Stimulated activated CD8-positive, alpha-beta memory T cell treated with anti-CD3 and anti-CD28 coated beads, Interleukin-15, amount 100 ng/mL, for 4 hours (primary cell): Measurements from ENCODE around the gene MACO1.
"Not testable (repeated sequence)": the region's sequence is repeated elsewhere in the genome, so short reads cannot be mapped to it uniquely, and the experiment has no call there.

Source experiments
- DNase-seq, 2 donors: peaks; one replicate each; pipeline ENCODE4 v3.0.0-alpha.2; 2020; ENCODE audit warnings: low read depth in 2 of 2

The MACO1 gene

DNA sequence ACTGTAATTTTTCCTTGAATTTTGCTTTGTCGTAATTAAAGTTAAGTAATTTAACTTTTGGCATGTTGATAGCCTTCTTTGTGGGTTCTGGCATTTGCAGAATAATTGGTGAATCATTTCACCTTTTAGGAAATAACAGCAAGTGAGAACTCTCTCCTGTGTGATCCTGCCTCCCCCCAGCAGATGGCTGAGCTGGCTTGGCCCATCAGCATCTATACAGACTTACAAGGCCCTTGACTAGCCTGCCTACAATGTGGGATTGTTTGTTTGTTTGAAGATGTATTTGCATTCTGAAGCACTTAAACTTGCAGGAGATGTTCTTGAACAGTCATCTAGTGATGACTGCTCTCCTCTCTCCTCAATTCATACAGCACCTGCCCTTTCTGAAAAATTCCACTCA is 55.9 kb downstream of the MACO1 start:
- DNase-seq: no peak

DNA sequence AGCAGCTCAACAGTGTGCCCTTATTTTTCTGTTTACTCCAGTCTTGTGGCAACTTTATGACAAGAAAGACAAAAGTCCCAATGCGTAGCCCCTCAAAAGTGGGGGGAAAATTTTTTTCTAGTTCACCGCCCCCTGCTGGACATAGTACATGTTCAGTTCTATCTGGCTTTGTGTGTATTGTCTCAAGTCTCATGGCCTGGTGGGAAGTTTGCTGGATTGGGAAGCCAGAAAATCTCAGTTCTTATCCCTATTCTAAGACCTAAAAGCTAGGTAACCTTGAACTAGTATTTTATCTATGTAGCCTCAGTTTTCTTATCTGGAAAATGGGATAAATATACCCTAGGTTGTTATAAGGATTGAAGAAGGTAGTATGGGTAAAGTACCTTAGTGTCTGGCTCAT is 56.9 kb downstream of the MACO1 start:
- DNase-seq: no peak

GRCh38 chr1:25492323-25492722 is 61.6 kb downstream of the MACO1 start:
- DNase-seq: no peak

- DNase-seq: no peak
These were observed 64.3 kb downstream of the MACO1 start for GRCh38 chr1:25494952-25495351.

GRCh38 chr1:25500694-25501093 is 70.0 kb downstream of the MACO1 start:
- no peak for DNase-seq

DNA sequence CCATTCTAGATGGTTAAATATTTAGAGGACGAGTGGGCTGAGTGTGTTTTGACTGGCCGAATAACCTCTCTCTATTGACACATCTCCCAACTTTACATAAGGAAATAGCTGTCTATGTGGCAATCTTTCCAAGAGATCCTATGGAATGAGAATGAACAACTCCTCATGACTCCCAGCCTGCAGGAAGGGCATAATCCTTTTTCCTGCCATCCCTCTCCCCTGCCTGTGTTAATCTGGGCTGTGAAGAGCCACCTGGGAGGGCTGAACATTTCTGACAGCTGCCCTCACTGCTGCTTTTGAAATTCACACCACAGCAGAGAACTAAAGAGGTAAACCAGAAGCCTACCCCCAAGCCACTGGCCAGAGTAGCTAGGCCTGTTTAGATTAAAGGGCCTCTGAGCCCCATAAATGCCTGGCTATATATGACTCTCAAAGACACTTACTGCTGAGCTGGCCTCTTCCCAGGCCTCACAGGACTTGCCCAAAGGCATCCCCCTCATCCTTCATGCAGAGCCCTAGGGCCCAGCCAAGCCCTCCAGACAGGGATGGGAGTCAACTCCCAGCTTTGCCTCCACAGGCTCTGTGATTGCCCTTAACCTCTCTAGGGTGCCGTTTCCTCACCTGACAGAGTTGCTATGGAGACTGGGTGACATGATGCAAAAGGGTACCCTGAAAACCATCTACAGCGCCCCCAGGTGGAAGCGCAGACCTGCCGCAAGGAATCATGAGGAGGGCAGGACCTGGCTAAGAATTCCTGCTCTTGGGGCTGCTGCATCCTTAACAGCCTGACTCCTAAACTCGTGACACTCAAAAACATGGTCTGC is 70.8 kb downstream of the MACO1 start:
- no peak for DNase-seq

DNA sequence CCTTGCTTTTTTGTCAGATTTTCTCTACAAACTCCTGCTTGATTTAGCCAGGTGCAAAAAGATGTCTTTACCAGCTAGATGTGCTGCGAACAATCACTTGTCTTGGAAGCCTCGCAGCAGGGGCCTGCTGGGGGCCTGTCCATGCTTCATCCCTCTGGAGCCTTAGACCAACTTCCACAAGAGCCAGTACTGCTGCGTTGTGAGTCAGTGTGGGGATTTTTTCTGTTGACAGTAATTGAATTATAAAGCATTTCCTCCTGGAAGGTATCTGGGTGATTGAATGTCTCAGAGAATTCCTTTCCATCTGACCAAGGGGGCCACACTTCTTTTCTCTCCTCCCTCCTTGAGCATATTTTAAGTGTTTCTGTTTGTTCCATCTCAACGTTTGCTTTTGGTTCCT is 72.3 kb downstream of the MACO1 start:
- DNase-seq: no peak

DNA sequence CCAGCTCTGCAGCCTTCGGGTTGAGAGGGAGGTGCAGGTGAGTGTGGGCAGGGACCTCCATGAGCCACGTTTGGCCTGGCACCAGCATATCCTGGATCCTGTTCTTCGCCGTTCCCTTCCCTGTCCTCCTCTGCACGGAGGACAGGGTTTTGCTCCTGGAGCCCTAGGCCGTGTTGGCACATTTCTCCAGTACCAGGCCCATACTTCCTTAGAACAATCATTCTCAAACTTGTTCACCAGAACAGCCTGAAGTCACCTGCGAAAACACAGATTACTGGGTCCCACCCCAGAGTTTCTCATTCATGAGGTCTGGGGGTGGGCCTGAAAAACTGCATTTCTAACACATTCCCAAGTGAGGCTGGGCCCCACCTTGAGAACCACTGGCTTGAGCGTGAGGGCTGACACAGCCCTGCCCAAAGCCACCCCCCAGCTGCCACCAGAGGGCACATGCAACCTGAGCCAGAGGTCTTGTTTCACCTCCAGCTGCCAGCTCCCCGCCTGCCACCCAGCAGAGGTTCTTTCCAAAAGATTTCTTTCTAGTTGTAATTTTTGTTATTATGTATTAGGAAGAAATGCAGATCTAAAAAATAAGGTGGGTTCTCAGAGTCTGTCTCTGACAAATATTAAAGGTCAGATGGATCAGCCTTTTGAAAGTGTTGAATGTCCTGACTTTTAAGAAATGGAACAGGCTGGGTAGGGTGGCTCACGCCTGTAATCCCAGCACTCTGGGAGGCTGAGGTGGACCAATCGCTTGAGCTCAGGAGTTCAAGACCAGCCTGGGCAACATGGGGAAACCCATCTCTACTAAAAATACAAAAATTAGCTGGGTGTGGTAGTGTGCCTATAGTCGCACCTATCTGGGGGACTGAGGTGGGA is 73.1 kb downstream of the MACO1 start:
- DNase-seq: peak; percentile 27 to 34

DNA sequence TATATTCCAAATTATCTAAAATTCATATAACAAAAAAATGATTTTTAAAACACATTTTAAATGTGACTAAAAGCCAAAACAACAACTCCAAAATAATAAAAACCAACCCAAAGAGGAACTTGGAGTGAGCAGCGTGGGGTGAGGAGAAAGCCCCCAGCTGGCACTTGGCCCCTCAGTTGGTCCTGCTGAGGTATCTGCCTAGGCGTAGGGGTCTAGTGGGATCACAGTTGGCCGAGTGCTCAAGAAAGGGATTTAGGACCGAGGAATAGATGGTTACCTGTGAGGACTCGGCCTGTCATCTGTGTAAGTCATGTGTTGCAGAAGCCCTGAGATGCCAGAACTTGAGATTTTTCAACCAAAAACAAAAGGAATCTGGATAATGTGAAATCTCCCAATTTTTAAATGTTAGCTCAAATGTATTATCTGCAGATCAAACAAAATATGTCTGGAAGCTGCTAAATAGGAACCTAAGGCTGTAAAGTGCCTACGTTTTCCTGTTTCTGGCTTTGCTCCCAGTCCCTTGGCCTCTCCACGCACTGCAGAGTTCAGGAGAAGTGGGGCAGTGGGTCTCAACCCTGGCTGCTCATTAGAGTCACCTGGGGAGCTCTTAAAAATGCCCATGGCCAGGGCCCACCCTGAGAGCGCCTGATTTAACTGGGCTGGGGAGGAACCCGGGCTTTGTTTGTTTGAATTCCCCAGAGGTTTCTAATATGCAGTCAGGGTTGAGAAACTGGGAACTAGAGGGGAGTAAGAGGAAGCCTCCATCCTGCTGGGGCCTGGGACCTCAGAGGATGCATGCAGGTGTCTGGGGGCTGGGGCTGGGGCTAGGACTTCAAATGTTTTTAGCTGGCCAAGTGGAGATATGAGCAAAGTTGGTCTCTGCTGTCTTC is 74.3 kb downstream of the MACO1 start:
- DNase-seq: no peak

GRCh38 chr1:25505656-25506385 is 75.1 kb downstream of the MACO1 start:
- DNase-seq: no peak

DNA sequence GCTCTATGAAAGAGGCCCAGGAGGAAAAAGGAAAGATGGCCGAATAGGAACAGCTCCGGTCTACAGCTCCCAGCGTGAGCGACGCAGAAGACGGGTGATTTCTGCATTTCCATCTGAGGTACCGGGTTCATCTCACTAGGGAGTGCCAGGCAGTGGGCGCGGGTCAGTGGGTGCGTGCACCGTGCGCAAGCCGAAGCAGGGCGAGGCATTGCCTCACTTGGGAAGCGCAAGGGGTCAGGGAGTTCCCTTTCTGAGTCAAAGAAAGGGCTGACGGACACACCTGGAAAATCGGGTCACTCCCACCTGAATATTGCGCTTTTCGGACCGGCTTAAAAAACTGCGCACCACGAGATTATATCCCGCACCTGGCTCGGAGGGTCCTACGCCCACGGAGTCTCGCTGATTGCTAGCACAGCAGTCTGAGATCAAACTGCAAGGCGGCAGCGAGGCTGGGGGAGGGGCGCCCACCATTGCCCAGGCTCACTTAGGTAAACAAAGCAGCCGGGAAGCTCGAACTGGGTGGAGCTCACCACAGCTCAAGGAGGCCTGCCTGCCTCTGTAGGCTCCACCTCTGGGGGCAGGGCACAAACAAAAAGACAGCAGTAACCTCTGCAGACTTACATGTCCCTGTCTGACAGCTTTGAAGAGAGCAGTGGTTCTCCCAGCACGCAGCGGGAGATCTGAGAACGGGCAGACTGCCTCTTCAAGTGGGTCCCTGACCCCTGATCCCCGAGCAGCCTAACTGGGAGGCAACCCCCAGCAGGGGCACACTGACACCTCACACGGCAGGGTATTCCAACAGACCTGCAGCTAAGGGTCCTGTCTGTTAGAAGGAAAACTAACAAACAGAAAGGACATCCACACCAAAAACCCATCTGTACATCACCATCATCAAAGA is 76.1 kb downstream of the MACO1 start:
- not testable (repeated sequence) for DNase-seq

- no peak for DNase-seq
These were observed 83.0 kb downstream of the MACO1 start for GRCh38 chr1:25513666-25514065.

DNA sequence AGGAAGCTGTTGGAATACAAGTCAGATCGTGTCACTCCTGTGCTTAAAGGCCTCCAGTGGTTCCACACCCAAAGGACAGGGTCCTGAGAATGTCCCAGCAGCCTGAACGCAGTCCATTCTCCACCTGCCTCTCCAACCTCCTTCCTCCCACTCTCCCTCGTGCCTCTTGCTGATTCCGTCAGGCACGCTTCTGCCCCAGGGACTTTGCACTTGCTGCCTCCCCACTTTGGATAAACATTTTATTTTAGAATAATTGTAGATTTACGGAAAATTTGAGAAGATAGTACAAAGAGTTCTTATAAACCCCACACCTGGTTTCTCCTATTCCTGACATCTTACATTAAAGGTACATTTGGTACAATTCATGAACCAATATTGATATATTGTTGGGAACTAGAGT is 84.3 kb downstream of the MACO1 start:
- DNase-seq: no peak

GRCh38 chr1:25516686-25517085 is 86.0 kb downstream of the MACO1 start:
- DNase-seq: no peak

- no peak for DNase-seq
These were observed 87.0 kb downstream of the MACO1 start for GRCh38 chr1:25517476-25518394.

DNA sequence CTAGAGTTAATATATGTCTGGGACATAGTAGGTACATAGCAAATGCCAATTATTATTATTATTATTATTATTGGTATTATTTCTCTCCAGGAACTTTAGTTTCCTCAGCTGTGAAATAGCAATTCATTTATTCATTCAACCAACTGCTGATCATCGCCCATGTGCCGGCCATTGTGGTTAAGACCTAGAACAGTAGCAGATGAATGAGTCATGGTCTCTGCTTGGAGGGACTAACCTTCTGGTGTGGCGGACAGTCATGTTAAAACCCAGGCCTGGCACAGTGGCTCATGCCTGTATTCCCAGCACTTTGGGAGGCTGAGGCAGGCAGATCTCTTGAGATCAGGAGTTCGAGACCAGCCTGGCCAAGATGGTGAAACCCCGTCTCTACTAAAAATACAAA is 88.9 kb downstream of the MACO1 start:
- no peak for DNase-seq

DNA sequence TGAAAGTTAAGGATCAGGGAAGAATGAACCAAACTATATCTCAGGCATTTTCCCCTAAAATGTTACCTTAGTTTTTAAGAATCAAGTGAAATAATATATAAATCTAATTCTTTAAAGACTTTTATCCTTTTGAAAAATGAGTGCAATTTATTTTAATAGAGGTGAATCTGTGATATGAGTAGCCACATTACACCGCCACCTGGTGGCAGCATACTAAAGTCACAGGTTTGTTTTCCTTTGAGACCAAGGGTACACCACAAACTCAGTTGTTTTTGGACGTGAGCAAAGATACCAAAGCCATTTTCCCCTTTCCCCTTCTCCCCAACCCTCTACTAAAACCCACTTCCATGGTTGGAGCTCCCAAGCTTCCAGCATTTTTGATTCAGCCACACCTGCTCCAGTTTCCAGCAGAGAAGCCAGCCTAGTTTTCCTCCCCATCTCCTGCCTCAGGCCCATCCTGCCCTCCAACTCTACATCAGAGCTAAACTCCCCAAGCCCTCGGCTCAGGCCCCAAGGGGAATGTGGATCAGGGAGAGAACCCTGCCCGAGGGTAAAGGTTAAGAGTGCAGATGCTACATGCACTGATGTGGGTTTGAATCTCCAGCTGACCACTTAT is 89.9 kb downstream of the MACO1 start:
- DNase-seq: peak; percentile 21 to 42

DNA sequence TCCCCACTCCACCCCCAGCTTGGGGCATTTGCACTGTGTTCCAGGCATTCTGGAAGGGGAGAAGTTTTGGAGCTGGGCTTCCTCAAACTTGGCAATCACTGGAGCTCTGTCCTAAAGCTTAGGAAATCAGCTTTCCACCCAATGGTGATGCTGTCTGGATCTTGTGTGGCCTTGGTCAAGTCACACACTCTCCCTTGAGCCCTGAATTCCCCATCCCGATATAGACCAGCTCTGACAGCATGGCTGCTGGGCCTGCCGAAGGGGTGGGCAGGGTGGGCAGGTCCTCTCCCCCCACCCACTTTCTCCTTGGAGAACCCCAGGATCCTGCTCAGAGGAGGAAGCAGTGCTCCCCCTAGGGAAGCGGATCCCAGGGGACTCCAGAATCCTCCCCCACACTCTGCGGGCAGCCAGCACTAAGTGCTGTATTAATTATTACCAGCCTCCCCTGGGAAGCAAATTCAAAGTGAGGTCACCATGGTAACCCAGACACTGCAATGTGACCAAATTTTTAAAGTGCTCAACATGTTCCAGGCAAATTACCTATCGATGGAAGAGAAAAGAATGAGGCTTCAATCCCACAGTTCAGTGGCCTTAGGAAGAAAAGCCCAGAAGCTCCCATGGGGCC is 91.4 kb downstream of the MACO1 start:
- no peak for DNase-seq
